GM12874 (cell line): ENCODE data around the gene CAPN12.

ENCODE experiments used
- TF ChIP-seq, protein P1 (sequence below): IDR thresholded peaks from 2 replicates; pipeline ENCODE4 v1.5.1; 2011; ENCODE audit warnings: low read depth, mild to moderate bottlenecking, control low read depth, low read length, moderate library complexity; ENCODE audit not compliant: insufficient read depth

Gene CAPN12

GRCh38 chr19:38699647-38700349 lies 44.5 kb downstream of the CAPN12 start:
- TF ChIP-seq, protein P1, sequence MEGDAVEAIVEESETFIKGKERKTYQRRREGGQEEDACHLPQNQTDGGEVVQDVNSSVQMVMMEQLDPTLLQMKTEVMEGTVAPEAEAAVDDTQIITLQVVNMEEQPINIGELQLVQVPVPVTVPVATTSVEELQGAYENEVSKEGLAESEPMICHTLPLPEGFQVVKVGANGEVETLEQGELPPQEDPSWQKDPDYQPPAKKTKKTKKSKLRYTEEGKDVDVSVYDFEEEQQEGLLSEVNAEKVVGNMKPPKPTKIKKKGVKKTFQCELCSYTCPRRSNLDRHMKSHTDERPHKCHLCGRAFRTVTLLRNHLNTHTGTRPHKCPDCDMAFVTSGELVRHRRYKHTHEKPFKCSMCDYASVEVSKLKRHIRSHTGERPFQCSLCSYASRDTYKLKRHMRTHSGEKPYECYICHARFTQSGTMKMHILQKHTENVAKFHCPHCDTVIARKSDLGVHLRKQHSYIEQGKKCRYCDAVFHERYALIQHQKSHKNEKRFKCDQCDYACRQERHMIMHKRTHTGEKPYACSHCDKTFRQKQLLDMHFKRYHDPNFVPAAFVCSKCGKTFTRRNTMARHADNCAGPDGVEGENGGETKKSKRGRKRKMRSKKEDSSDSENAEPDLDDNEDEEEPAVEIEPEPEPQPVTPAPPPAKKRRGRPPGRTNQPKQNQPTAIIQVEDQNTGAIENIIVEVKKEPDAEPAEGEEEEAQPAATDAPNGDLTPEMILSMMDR, result no peak

DNA sequence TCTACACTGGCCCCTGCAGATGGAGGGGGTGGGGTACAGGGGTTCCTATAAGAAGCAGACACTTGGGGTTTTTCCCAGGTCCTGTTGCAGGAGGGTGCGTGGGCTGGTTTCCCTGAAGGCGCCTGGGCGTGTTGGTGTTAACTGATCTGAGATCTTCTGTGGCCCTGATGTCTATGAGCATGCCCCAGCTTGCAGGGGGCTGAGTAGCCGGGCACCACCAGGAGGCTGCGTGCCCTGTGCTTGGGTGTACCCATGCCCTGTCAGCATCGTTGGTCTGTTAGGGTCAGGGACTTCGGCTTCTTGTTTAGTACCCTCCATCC lies 45.3 kb downstream of the CAPN12 start:
- TF ChIP-seq, protein P1, result no peak

DNA sequence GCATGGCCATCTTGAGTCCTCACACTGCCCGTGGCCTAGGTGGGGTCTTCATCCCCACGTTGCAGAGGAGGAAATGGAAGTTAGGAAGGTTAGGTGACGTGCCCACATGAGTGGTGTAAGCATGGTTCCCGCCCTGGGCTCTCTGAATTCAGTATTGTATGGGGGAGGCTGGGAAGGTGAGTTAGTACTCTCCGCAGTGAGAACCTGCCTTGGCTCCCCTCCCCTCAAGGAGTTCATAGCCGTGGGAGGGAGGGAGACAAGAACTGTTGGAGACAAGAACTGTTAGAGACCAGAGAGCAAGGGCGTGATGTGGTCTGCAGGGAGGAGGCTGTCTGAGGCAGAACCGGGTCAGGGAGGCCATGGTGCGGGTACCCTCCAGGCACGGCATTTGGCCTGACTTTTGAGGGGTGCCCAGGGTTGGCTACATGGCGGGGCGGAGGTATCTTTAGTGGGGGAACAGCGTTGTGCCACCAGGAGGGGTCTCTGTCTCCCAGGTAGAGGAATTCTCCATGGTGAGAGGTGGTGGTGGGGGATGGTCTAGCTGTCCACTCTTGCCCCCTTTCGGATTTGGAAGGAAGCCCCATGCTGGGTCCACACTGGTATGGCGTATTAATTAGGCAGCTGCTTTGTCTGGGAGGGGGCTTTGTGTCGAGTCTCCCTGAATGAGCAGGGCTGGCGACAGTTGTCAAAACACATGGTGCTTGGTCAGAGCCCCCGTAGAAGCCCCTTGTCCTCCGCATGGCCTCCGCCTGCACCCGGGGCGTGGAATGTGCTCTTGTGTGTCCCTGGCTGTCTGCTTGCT lies 45.8 kb downstream of the CAPN12 start:
- TF ChIP-seq, protein P1, result no peak

- TF ChIP-seq, protein P1, result no peak
Observed at GRCh38 chr19:38697641-38698071, 46.6 kb downstream of the CAPN12 start.

DNA sequence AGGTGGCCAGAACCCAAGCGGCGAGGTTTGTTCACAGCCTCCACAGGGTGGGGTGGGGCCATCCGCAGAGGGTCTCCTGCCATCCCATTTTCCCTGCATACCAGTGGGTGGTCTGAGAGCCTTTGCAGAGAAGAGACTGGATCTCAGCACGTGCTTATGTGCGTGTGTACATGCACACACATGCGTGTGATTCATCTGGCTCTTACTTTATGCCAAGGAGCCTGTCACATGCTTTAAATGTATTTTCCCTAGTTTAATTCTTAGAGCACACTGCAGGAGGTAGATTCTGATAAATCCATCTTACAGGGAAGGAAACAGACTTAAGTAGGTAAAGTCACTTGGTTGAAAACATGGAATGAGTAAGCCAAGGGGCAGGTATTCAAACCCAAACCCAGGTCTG lies 47.1 kb downstream of the CAPN12 start:
- TF ChIP-seq, protein P1, result no peak

DNA sequence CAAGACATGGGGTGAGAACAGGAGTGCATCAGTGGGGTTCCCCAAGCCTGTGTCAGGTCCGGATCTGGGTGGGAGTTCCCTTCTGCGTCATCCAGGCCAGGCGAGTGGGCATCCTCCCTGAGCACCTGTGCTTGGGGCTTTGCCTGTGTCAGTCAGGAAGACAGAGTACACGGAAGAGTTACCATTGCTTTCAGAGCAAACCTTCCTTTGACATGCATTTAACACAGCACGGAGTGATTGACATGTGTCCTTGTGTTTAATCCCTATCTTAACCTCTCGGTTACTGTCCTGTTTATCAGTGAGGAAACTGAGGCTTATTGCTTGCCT lies 47.6 kb downstream of the CAPN12 start:
- TF ChIP-seq, protein P1, result no peak

GRCh38 chr19:38695832-38696728 lies 48.2 kb downstream of the CAPN12 start:
- TF ChIP-seq, protein P1, result no peak
